ENCODE data around the gene SPP2. TPM values are rescaled to one million over a fixed set of nuclear protein-coding genes. Genes with fewer than 3 reads are reported as not detected.

Gene SPP2
- total RNA-seq, 4 donors from 2014 or later = not detected

DNA sequence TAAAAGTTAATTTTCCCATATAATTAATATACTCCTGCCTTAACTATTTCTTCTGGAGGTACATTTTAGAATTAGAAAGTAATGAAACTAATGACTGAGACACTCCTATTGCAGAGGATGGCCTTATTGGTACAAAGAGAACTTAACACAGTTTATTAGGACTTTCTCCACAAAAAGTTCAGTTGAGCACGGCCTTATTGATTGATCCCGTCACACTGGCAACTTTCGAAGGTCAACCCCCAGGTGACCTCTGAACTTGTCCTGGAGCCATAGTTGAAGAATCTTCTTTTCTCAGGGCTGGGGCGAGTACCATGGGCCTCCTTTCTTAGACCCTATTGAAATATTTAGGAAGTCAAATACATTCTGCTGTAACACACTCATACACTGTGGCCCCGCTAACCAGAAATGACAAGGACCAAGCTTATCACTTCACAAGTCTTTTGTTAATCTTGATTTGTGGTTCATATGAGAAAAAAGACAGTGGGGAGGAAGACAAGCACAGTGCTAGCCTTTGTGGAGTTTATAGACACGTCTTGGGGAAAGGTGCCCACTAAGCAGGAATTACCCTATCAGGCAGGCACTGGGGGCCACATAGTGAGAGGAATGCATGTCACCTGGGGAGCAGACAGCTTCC, 11.2 kb downstream of the SPP2 start:
- intact Hi-C loops (cut with DNase I; ENCODE audit: low total_unique reads) (no loop called here), in situ Hi-C loops (cut with MboI; ENCODE audit: low pct_ligation_motif_present in 1 of 4, low pct_unique_long_range_greater_than_20kb in 1 of 4, low sequenced_read_pairs in 3 of 4) (no loop called here)
- Histone ChIP-seq H3K4me1 (no peaks in the 10 kb centered on the region), H3K9me3 (no peaks in the 10 kb centered on the region), H3K4me3 (no peak overlapping the region), H3K27ac (no peak overlapping the region), H3K27me3 (peaks cover 3% of the 10 kb centered on the region), H3K36me3 (no peaks in the 10 kb centered on the region)
- WGBS, 2 donors (ENCODE audit: low coverage in 1 of 2) = 63 to 77% methylated on average over 3 to 6 of the region's 6 CpGs
- TF ChIP-seq POLR2A (IDR thresholded peaks at IDR 0.05) = no peak
- no peak for TF ChIP-seq EP300 (IDR thresholded peaks at IDR 0.05; ENCODE audit: low read depth)
- no peak for TF ChIP-seq POLR2AphosphoS5 (IDR thresholded peaks at IDR 0.05)
- TF ChIP-seq, protein P1, sequence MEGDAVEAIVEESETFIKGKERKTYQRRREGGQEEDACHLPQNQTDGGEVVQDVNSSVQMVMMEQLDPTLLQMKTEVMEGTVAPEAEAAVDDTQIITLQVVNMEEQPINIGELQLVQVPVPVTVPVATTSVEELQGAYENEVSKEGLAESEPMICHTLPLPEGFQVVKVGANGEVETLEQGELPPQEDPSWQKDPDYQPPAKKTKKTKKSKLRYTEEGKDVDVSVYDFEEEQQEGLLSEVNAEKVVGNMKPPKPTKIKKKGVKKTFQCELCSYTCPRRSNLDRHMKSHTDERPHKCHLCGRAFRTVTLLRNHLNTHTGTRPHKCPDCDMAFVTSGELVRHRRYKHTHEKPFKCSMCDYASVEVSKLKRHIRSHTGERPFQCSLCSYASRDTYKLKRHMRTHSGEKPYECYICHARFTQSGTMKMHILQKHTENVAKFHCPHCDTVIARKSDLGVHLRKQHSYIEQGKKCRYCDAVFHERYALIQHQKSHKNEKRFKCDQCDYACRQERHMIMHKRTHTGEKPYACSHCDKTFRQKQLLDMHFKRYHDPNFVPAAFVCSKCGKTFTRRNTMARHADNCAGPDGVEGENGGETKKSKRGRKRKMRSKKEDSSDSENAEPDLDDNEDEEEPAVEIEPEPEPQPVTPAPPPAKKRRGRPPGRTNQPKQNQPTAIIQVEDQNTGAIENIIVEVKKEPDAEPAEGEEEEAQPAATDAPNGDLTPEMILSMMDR (IDR thresholded peaks at IDR 0.05) = no peak
- no peak for DNase-seq

DNA sequence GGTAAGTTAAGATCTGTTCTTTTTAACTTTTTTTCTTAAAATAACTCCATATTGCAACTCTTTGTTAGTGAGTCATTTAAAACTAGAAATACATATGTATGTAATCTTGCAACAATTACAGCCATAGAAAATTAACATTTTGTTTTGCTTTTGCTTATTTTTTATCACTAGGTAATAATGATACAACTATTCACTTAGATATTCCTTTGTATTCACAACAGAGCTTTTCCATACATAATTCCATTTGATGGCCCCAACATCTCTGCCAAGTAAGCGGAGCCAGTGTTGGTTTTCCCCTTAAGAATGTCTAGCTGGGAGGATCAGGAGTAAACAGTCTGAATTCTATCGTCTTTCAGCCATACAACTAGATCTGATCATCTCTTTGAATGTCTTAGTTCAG, 16.1 kb downstream of the SPP2 start:
- in situ Hi-C loops (cut with MboI; ENCODE audit: low pct_ligation_motif_present in 1 of 4, low pct_unique_long_range_greater_than_20kb in 1 of 4, low sequenced_read_pairs in 3 of 4) = no loop called here
- intact Hi-C loops (cut with DNase I; ENCODE audit: low total_unique reads) = no loop called here
- no peak for DNase-seq

DNA sequence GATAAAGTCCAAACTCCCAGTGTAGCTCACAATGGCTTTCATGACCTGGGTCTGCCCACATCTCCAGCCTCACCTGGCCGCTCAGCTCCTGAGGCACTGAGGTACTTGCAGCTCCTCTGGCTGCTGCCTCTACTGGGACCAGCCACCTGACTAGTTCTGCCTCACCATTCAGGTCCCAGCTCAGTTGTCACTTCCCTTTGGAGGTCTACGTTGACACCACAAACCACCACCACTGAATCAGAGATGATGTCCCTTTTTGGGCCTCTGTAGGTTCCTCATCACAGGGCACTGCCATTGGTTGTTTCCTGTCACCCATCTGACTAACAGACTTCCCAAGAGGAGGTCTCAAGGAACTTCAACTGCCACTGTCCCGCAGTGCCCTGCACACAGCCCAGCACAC, 21.2 kb downstream of the SPP2 start:
- Histone ChIP-seq H3K4me3 (no peak overlapping the region), H3K27me3 (no peaks in the 10 kb centered on the region), H3K9me3 (no peaks in the 10 kb centered on the region), H3K36me3 (no peaks in the 10 kb centered on the region), H3K4me1 (no peaks in the 10 kb centered on the region), H3K27ac (no peak overlapping the region)
- no peak for DNase-seq
- 75 to 82% methylated on average over 1 to 3 of the region's 3 CpGs for WGBS, 2 donors (ENCODE audit: low coverage in 1 of 2)
- TF ChIP-seq EP300 (IDR thresholded peaks at IDR 0.05; ENCODE audit: low read depth) (no peak), POLR2AphosphoS5 (IDR thresholded peaks at IDR 0.05) (no peak), POLR2A (IDR thresholded peaks at IDR 0.05) (no peak)
- TF ChIP-seq, protein P1 (IDR thresholded peaks at IDR 0.05) = no peak
- in situ Hi-C loops (cut with MboI; ENCODE audit: low pct_ligation_motif_present in 1 of 4, low pct_unique_long_range_greater_than_20kb in 1 of 4, low sequenced_read_pairs in 3 of 4) = no loop called here
- intact Hi-C loops (cut with DNase I; ENCODE audit: low total_unique reads) = no loop called here

More for the DNA sequence above, 16.1 kb downstream of the SPP2 start:
- 86 to 88% methylated on average over 1 to 2 of the region's 2 CpGs for WGBS, 2 donors (ENCODE audit: low coverage in 1 of 2)
- H3K27me3 ChIP-seq = no peaks in the 10 kb centered on the region
- H3K36me3 ChIP-seq = no peaks in the 10 kb centered on the region
- TF ChIP-seq POLR2AphosphoS5 (IDR thresholded peaks at IDR 0.05) (no peak), POLR2A (IDR thresholded peaks at IDR 0.05) (no peak), EP300 (IDR thresholded peaks at IDR 0.05; ENCODE audit: low read depth) (no peak)
- TF ChIP-seq, protein P1 (IDR thresholded peaks at IDR 0.05) = no peak
- H3K4me3 ChIP-seq = no peak overlapping the region
- no peaks in the 10 kb centered on the region for H3K9me3 ChIP-seq
- no peak overlapping the region for H3K27ac ChIP-seq
- H3K4me1 ChIP-seq = no peaks in the 10 kb centered on the region

DNA sequence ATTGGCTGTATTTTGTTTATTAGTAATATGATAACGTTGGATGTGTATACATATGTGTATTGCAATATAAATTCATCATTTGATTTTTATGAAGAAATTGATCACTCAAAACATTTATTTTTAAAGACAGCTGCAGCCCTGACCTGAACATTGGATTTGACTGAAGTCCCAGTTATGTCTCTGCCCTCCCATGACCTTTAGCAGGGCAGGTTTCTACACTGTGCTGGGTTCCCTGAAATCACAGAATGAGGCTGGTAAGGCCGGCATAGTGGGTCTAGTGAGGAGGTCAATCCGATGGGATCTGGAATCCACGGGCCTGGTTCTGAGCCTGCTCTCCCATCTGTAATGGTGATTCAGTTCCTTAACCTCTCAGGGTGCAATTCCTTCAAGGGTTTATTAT, 22.0 kb downstream of the SPP2 start:
- TF ChIP-seq EP300 (IDR thresholded peaks at IDR 0.05; ENCODE audit: low read depth) = no peak
- TF ChIP-seq, protein P1 (IDR thresholded peaks at IDR 0.05) = no peak
- TF ChIP-seq POLR2A (IDR thresholded peaks at IDR 0.05) = no peak
- TF ChIP-seq POLR2AphosphoS5 (IDR thresholded peaks at IDR 0.05) = no peak
- no peak for DNase-seq
- intact Hi-C loops (cut with DNase I; ENCODE audit: low total_unique reads) = no loop called here

More for the DNA sequence above, 22.0 kb downstream of the SPP2 start:
- Histone ChIP-seq H3K36me3 (no peaks in the 10 kb centered on the region), H3K27me3 (no peaks in the 10 kb centered on the region), H3K9me3 (no peaks in the 10 kb centered on the region), H3K27ac (no peak overlapping the region), H3K4me3 (no peak overlapping the region), H3K4me1 (no peaks in the 10 kb centered on the region)
- in situ Hi-C loops (cut with MboI; ENCODE audit: low pct_ligation_motif_present in 1 of 4, low pct_unique_long_range_greater_than_20kb in 1 of 4, low sequenced_read_pairs in 3 of 4) = no loop called here
- 73 to 90% methylated on average over 3 to 4 of the region's 4 CpGs for WGBS, 2 donors (ENCODE audit: low coverage in 1 of 2)
